Measurements from ENCODE around the gene TEN1. TPM values are rescaled to one million over a fixed set of nuclear protein-coding genes. Genes with fewer than 3 reads are reported as not detected.

TEN1 gene
- total and polyA plus RNA-seq, 2 donors (not counting 1 experiment from before 2014, with no cell fraction given), result 19.8 to 34.5 TPM

GRCh38 chr17:76007131-76007849, 28.2 kb downstream of the TEN1 start:
- no peak for ATAC-seq (ENCODE audit: low read depth)
- TF ChIP-seq CTCF (IDR thresholded peaks at IDR 0.05) (no peak), EZH2 (IDR thresholded peaks at IDR 0.05; ENCODE audit: borderline replicate concordance, insufficient read depth, low read depth, low read length, poor library complexity, severe bottlenecking) (no peak)
- 96% methylated on average over 39 of the region's 39 CpGs for WGBS (ENCODE audit: insufficient coverage)
- Histone ChIP-seq H3K4me3 (ENCODE audit: control extremely low read depth in 1 of 5, extremely low read depth in 1 of 5, insufficient read depth in 1 of 5, low read depth in 2 of 5, low read length in 4 of 5) (no peak overlapping the region), H3K9ac (ENCODE audit: low read length) (no peak overlapping the region), H2AFZ (ENCODE audit: insufficient read depth, low read depth, low read length, poor library complexity, severe bottlenecking) (no peak overlapping the region), H4K20me1 (ENCODE audit: control insufficient read depth, insufficient read depth, low read length, poor library complexity, severe bottlenecking) (no peaks in the 10 kb centered on the region), H3K9me3 (ENCODE audit: control extremely low read depth in 1 of 3, control insufficient read depth in 2 of 3, insufficient read depth in 1 of 3, low read length in 2 of 3) (no peaks in the 10 kb centered on the region), H3K27ac (ENCODE audit: low read length in 2 of 2) (no peak overlapping the region), H3K79me2 (ENCODE audit: control insufficient read depth, insufficient read depth, low read length) (no peaks in the 10 kb centered on the region), H3K27me3 (replicated peaks in 1 of 4; ENCODE audit: control extremely low read depth in 1 of 4, control insufficient read depth in 3 of 4, insufficient read depth in 4 of 4, low read length in 3 of 4) (no peaks in the 10 kb centered on the region), H3K4me1 (ENCODE audit: control insufficient read depth in 2 of 2, insufficient read depth in 2 of 2, low read length in 2 of 2) (peaks cover 0 to 3% of the 10 kb centered on the region in 2 donors), H3K4me2 (replicated peaks; ENCODE audit: low read depth, low read length, poor library complexity, severe bottlenecking) (no peak overlapping the region), H3K36me3 (replicated peaks in 1 of 2; ENCODE audit: control extremely low read depth in 1 of 2, control insufficient read depth in 1 of 2, extremely low read depth in 1 of 2, insufficient read depth in 2 of 2, low read length in 1 of 2) (no peaks in the 10 kb centered on the region)
- H3K4me1 Mint-ChIP-seq, result no peaks in the 10 kb centered on the region
- no peaks in the 10 kb centered on the region for H3K27me3 Mint-ChIP-seq
- H3K27ac Mint-ChIP-seq, result no peak overlapping the region
- ChIA-PET CTCF (interaction anchor here (0.7 to 5.5 kb wide), 4 partner anchors 8 to 101 kb away, joined by 4 to 35 read pairs (median 8); partner anchors contain the start of gene MRPL38), POLR2A (no interaction called here)
- no peak for DNase-seq
- intact Hi-C loops (cut with micrococcal nuclease), result loop anchor here (10.0 kb wide), 2 partner anchors 162 to 252 kb away; partner anchors contain the start of gene UNC13D
- no peak overlapping the region for H3K4me3 Mint-ChIP-seq
- H3K9me3 Mint-ChIP-seq (ENCODE audit: insufficient read depth), result no peaks in the 10 kb centered on the region

- no peaks in the 10 kb centered on the region for H3K9me3 Mint-ChIP-seq (ENCODE audit: insufficient read depth)
- CTCF ChIA-PET, result interaction anchor here (0.7 to 5.5 kb wide), 5 partner anchors 9 to 102 kb away, joined by 4 to 35 read pairs (median 8); partner anchors contain the start of gene MRPL38
- WGBS (ENCODE audit: insufficient coverage), result 94% methylated on average over 16 of the region's 16 CpGs
- no peaks in the 10 kb centered on the region for H3K27me3 Mint-ChIP-seq
- Histone ChIP-seq H3K9ac (ENCODE audit: low read length) (no peak overlapping the region), H3K9me3 (ENCODE audit: control extremely low read depth in 1 of 3, control insufficient read depth in 2 of 3, insufficient read depth in 1 of 3, low read length in 2 of 3) (no peaks in the 10 kb centered on the region), H4K20me1 (ENCODE audit: control insufficient read depth, insufficient read depth, low read length, poor library complexity, severe bottlenecking) (no peaks in the 10 kb centered on the region), H3K27ac (ENCODE audit: low read length in 2 of 2) (no peak overlapping the region), H3K36me3 (replicated peaks in 1 of 2; ENCODE audit: control extremely low read depth in 1 of 2, control insufficient read depth in 1 of 2, extremely low read depth in 1 of 2, insufficient read depth in 2 of 2, low read length in 1 of 2) (no peaks in the 10 kb centered on the region), H2AFZ (ENCODE audit: insufficient read depth, low read depth, low read length, poor library complexity, severe bottlenecking) (no peak overlapping the region), H3K79me2 (ENCODE audit: control insufficient read depth, insufficient read depth, low read length) (no peaks in the 10 kb centered on the region), H3K27me3 (replicated peaks in 1 of 4; ENCODE audit: control extremely low read depth in 1 of 4, control insufficient read depth in 3 of 4, insufficient read depth in 4 of 4, low read length in 3 of 4) (no peaks in the 10 kb centered on the region), H3K4me2 (replicated peaks; ENCODE audit: low read depth, low read length, poor library complexity, severe bottlenecking) (no peak overlapping the region), H3K4me1 (ENCODE audit: control insufficient read depth in 2 of 2, insufficient read depth in 2 of 2, low read length in 2 of 2) (peaks cover 0 to 3% of the 10 kb centered on the region in 2 donors), H3K4me3 (ENCODE audit: control extremely low read depth in 1 of 5, extremely low read depth in 1 of 5, insufficient read depth in 1 of 5, low read depth in 2 of 5, low read length in 4 of 5) (no peak overlapping the region)
- H3K4me3 Mint-ChIP-seq, result no peak overlapping the region
- no peak overlapping the region for H3K27ac Mint-ChIP-seq
- no peak for DNase-seq
- POLR2A ChIA-PET, result no interaction called here
- TF ChIP-seq CTCF (IDR thresholded peaks at IDR 0.05), result no peak
- no peak for TF ChIP-seq EZH2 (IDR thresholded peaks at IDR 0.05; ENCODE audit: borderline replicate concordance, insufficient read depth, low read depth, low read length, poor library complexity, severe bottlenecking)
- no peaks in the 10 kb centered on the region for H3K4me1 Mint-ChIP-seq
- intact Hi-C loops (cut with micrococcal nuclease), result loop anchor here (10.0 kb wide), 2 partner anchors 163 to 253 kb away; partner anchors contain the start of gene UNC13D
- no peak for ATAC-seq (ENCODE audit: low read depth)
Observed at GRCh38 chr17:76007850-76008165, 28.8 kb downstream of the TEN1 start.
